ENCODE data around the gene PRMT1. TPM values are rescaled to one million over a fixed set of nuclear protein-coding genes. Genes with fewer than 3 reads are reported as not detected.
A peak's percentile ranks its signal among the peaks of the same experiment; 100 is the strongest.

Gene PRMT1
- total RNA-seq, 4 donors from 2014 or later, result 150 to 250 (median 170) TPM

- no peak for TF ChIP-seq CTCF (IDR thresholded peaks at IDR 0.05)
- no peak for DNase-seq (ENCODE audit: low spot score)
- no peak for ATAC-seq (ENCODE audit: low FRiP score)
Observed at GRCh38 chr19:49636233-49636932, 40.7 kb upstream of the PRMT1 start.

- ATAC-seq (ENCODE audit: low FRiP score), result no peak
Observed at GRCh38 chr19:49637821-49638738, 39.0 kb upstream of the PRMT1 start.

GRCh38 chr19:49639401-49640112, 37.5 kb upstream of the PRMT1 start:
- ATAC-seq (ENCODE audit: low FRiP score) (no peak), DNase-seq (ENCODE audit: low spot score) (no peak)
- no peak for TF ChIP-seq CTCF (IDR thresholded peaks at IDR 0.05)

More at GRCh38 chr19:49637821-49638738, 39.0 kb upstream of the PRMT1 start:
- no peak for TF ChIP-seq CTCF (IDR thresholded peaks at IDR 0.05)
- DNase-seq (ENCODE audit: low spot score), result peak; percentile 40

- ATAC-seq (ENCODE audit: low FRiP score) (peak; percentile 84), DNase-seq (ENCODE audit: low spot score) (peak; percentile 96)
- TF ChIP-seq CTCF (IDR thresholded peaks at IDR 0.05), result no peak
Observed at GRCh38 chr19:49640113-49640898, 36.8 kb upstream of the PRMT1 start, which contains the start of gene RRAS. Gene RRAS (minus strand): TSS chr19:49640143. CDS start chr19:49640098, 45 bp downstream.

GRCh38 chr19:49641688-49642491, 35.2 kb upstream of the PRMT1 start, which contains the start of gene SCAF1:
Gene SCAF1 (plus strand): TSS chr19:49642209. CDS start chr19:49645027, 2,818 bp downstream.
- no peak for TF ChIP-seq CTCF (IDR thresholded peaks at IDR 0.05)
- peak; percentile 81 for DNase-seq (ENCODE audit: low spot score)
- peak; percentile 71 for ATAC-seq (ENCODE audit: low FRiP score)
